IPS-20b (cell line): ENCODE measurements around the gene TMPRSS9.
"Not testable (repeated sequence)": the region's sequence is repeated elsewhere in the genome, so short reads cannot be mapped to it uniquely, and the experiment has no call there.

Experiments
- H3K27ac ChIP-seq: one replicate; pipeline ENCODE4 v1.5.1; 2013; ENCODE audit warnings: low read length
- H3K27me3 ChIP-seq: 2 replicates; pipeline ENCODE4 v1.6.1; 2013; ENCODE audit warnings: mild to moderate bottlenecking, low read length, inconsistent platforms; ENCODE audit not compliant: insufficient read depth
- H3K36me3 ChIP-seq: 2 replicates; pipeline ENCODE4 v1.6.1; 2013; ENCODE audit warnings: low read depth, mild to moderate bottlenecking, inconsistent platforms, low read length, moderate library complexity; ENCODE audit not compliant: insufficient read depth
- H3K4me1 ChIP-seq: 2 replicates; pipeline ENCODE4 v1.6.1; 2013; ENCODE audit warnings: mild to moderate bottlenecking, control low read depth, inconsistent platforms, low read length, moderate library complexity; ENCODE audit not compliant: insufficient read depth
- H3K4me3 ChIP-seq: 2 replicates; pipeline ENCODE4 v1.5.1; 2013; ENCODE audit warnings: mild to moderate bottlenecking, low read length, inconsistent platforms
- H3K9ac ChIP-seq: 2 replicates; pipeline ENCODE4 v1.6.1; 2013; ENCODE audit warnings: low read depth, mild to moderate bottlenecking, inconsistent platforms, low read length, moderate library complexity
- H3K9me3 ChIP-seq: 2 replicates; pipeline ENCODE4 v1.6.1; 2013; ENCODE audit warnings: mild to moderate bottlenecking, low read depth, low read length, inconsistent platforms; ENCODE audit not compliant: insufficient read depth

The TMPRSS9 gene

DNA sequence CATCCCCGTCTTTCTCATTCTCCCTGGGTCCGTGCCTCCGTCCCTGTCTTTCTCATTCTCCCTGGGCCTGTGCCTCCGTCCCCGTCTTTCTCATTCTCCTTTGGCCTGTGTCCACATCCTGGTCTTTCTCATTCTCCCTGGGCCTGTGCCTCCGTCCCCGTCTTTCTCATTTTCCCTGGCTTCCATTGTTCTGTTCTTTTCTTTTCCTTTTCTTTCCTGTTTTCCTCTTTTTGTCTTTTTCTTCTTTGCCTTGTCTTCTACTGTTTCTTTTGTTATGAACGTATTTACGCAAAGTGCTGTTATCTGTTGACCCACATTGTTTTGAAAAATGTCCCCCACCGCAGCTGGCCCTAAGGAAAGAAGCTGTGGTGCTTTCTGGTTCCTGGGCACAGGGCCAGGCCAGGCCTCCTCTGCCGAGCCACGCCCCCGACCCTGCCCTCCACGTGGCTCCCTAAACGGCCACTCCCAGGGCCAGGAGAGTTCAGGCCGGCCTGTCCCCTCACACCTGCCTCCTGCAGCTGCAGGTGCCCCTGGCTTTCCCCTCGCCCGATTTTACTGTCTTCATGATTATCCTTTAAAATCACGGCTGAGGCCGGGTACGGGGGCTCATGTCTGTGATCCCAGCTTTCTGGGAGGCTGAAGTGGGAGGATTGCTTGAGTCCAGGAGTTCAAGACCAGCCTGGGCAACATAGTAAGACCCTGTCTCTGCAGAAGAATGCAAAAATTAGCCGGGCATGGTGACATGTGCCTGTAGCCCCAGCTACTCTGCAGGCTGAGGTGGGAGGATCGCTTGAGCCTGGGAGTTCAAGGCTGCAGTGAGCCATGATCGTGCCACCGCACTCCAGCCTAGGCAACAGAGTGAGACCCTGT, 14.0 kb upstream of the TMPRSS9 start:
- Histone ChIP-seq H3K36me3 (peaks cover 22% of the 10 kb centered on the region), H3K9me3 (no peaks in the 10 kb centered on the region), H3K4me1 (no peaks in the 10 kb centered on the region), H3K4me3 (no peak overlapping the region), H3K9ac (no peak overlapping the region), H3K27me3 (no peaks in the 10 kb centered on the region), H3K27ac (no peak overlapping the region)

GRCh38 chr19:2349818-2350217, 10.2 kb upstream of the TMPRSS9 start:
- H3K9me3 ChIP-seq, H3K4me3 ChIP-seq, H3K9ac ChIP-seq, H3K4me1 ChIP-seq, H3K27me3 ChIP-seq, H3K27ac ChIP-seq: not testable (repeated sequence)
- peaks cover 14% of the 10 kb centered on the region for H3K36me3 ChIP-seq

DNA sequence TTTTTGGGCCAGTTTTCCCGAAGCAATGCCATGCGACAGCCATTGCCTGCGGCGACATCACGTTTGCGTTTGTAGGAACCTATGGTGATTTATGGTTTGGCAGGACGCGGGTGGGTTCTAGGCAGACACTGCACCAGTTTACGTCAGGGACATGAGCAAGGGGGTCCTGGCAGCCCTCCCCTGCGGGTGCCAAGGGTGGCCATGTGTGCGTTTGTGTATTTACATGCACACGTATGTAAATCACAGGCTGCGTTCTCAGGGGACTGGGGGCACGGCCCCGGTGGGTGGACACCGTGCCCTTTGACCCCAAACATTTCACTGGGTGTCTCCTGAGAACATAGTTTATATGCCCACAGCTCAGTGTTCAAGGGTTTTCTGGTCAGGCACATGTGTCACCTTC, 9.4 kb upstream of the TMPRSS9 start:
- Histone ChIP-seq H3K4me1 (no peaks in the 10 kb centered on the region), H3K27ac (no peak overlapping the region), H3K9me3 (no peaks in the 10 kb centered on the region), H3K4me3 (no peak overlapping the region), H3K36me3 (peaks cover 14% of the 10 kb centered on the region), H3K27me3 (no peaks in the 10 kb centered on the region), H3K9ac (no peak overlapping the region)

- no peaks in the 10 kb centered on the region for H3K4me1 ChIP-seq
- peaks cover 11% of the 10 kb centered on the region for H3K36me3 ChIP-seq
- no peak overlapping the region for H3K9ac ChIP-seq
- no peak overlapping the region for H3K4me3 ChIP-seq
- H3K27me3 ChIP-seq, result no peaks in the 10 kb centered on the region
- H3K9me3 ChIP-seq, result no peaks in the 10 kb centered on the region
- H3K27ac ChIP-seq, result no peak overlapping the region
Observed at GRCh38 chr19:2351591-2351990, 8.5 kb upstream of the TMPRSS9 start.

GRCh38 chr19:2352121-2352520, 7.9 kb upstream of the TMPRSS9 start:
- H3K27ac ChIP-seq, result no peak overlapping the region
- peaks cover 7% of the 10 kb centered on the region for H3K36me3 ChIP-seq
- no peaks in the 10 kb centered on the region for H3K27me3 ChIP-seq
- H3K9ac ChIP-seq, result no peak overlapping the region
- no peaks in the 10 kb centered on the region for H3K9me3 ChIP-seq
- H3K4me3 ChIP-seq, result no peak overlapping the region
- H3K4me1 ChIP-seq, result no peaks in the 10 kb centered on the region

DNA sequence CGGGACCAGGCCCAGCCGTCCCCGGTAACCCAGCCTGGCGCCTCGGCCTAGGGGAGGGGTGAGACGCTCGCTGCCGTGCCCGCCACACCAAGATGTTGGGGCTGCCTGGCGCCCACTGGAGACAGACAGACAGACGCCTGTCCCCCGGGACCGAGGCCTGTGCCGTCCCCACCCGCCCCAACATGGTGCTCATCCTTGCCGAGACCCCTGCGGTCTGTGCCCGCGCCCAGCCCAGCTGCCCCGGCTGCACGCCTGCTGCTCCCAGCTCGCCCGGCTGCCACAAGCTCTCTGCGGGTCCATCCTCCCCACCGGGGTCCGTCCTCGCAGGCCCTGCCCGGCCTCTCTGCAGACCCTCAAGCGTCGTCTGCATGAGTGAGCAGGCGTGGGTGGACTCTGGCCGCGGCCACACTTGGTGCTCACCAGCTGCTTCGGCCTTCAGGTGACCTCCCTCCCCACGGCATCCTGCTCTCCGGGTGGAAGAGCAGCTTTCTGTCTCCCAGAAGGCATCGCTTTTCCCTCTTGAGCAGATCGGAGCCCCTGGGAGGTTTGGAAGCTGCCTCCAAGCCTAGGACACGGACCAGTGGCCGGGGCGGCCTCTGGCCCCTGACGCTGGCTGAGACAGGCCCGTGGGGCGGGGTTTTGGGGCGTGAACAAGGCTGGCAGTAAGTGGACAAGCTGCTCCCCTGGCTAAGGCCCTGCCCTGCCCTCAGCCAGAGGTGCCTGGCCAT, 6.7 kb upstream of the TMPRSS9 start:
- Histone ChIP-seq H3K4me3 (no peak overlapping the region), H3K27ac (no peak overlapping the region), H3K36me3 (peaks cover 7% of the 10 kb centered on the region), H3K4me1 (no peaks in the 10 kb centered on the region), H3K27me3 (peaks cover 4% of the 10 kb centered on the region; the same call in 1 of the 2 replicates), H3K9ac (no peak overlapping the region), H3K9me3 (no peaks in the 10 kb centered on the region)

GRCh38 chr19:2353887-2354592, 6.0 kb upstream of the TMPRSS9 start:
- no peak overlapping the region for H3K9ac ChIP-seq

GRCh38 chr19:2354670-2355069, 5.4 kb upstream of the TMPRSS9 start:
- H3K27me3 ChIP-seq, result peaks cover 18% of the 10 kb centered on the region
- no peak overlapping the region for H3K9ac ChIP-seq
- no peak overlapping the region for H3K27ac ChIP-seq
- peaks cover 7% of the 10 kb centered on the region for H3K36me3 ChIP-seq
- no peak overlapping the region for H3K4me3 ChIP-seq
- H3K9me3 ChIP-seq, result no peaks in the 10 kb centered on the region
- no peaks in the 10 kb centered on the region for H3K4me1 ChIP-seq

More at GRCh38 chr19:2353887-2354592, 6.0 kb upstream of the TMPRSS9 start:
- Histone ChIP-seq H3K9me3 (no peaks in the 10 kb centered on the region), H3K4me1 (no peaks in the 10 kb centered on the region), H3K27me3 (peaks cover 11% of the 10 kb centered on the region), H3K27ac (no peak overlapping the region), H3K4me3 (no peak overlapping the region), H3K36me3 (peaks cover 7% of the 10 kb centered on the region)

DNA sequence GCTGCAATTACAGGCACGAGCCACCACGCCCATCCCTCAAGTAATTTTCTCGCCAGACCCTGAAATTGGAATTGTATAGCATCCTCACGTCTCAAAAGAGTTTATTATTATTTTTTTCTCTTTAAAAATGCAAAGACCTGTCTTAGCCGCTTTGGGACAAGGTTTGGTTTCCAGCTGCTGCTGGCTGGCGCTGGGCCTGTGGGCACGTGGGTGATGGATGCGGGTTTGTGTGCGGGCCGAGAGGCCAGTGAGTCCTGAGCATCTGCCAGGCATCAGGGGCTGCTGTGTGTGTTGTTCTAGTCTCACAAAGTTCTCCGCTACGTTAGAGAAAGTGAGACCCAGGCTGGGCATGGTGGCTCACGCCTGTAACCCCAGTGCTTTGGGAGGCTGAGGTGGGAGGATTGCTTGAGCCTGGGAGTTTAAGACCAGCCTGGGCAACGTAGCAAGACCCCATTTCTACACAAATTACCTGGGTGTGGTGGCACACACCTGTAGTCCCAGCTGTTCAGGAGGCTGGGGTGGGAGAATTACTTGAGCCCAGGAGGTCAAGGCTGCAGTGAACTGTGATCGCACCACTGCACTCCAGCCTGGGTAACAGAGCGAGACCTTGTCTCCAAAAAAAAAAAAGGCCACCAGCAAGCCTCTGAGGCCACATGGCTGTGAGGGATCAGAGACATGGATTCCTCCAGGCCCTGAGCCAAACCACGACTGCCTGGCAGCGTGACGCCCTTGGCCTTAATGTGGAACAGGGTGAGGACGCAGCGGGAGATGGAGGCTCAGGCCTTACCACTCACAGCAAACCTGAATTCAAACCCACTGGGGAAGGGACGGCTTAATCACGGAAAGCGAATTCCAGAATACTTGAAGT, 4.7 kb upstream of the TMPRSS9 start:
- Histone ChIP-seq H3K4me1 (no peaks in the 10 kb centered on the region), H3K36me3 (no peaks in the 10 kb centered on the region; the same call in 1 of the 2 replicates), H3K9ac (no peak overlapping the region), H3K9me3 (no peaks in the 10 kb centered on the region), H3K4me3 (no peak overlapping the region), H3K27ac (no peak overlapping the region), H3K27me3 (peaks cover 25% of the 10 kb centered on the region)

DNA sequence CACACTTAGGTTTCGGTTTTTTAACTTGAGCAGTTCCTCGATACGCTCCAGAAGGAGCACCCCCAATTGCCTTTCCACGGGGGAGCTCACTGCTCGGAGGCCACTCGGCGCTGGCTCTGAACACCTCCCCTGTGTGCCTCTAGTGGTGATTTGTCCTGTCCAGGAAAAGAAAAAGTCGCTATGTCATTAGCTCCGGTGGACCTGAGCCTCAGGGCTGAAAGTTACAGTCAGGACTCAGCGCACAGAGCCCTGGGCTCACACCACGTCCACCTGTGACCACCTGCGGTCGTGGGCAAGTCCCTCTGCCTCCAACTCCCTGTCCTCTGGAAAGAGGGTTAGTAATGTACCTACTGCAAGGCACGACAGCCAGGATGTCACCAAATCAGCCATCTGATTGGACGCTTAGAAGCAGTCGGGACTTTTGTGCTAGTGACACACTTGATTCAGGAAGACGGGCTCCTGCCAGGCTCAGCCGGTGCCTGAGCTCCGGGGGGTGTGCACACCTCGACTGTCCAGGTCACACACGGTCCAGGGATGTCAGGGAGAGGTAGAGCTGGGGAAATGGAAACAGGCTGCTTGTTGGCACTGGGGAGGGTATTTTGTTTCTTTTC, 3.9 kb upstream of the TMPRSS9 start:
- no peaks in the 10 kb centered on the region for H3K9me3 ChIP-seq
- H3K9ac ChIP-seq, result no peak overlapping the region
- peaks cover 30% of the 10 kb centered on the region for H3K27me3 ChIP-seq
- no peak overlapping the region for H3K27ac ChIP-seq
- H3K36me3 ChIP-seq, result no peaks in the 10 kb centered on the region
- H3K4me3 ChIP-seq, result no peak overlapping the region
- H3K4me1 ChIP-seq, result no peaks in the 10 kb centered on the region
